Measurements from ENCODE around the gene GRID2.

- TF ChIP-seq CTCF (IDR thresholded peaks at IDR 0.05; ENCODE audit: low read length) (no peak), EZH2 (optimal IDR thresholded peaks at IDR 0.05; ENCODE audit: low read depth, low read length) (no peak)
Measured at GRCh38 chr4:93414041-93414550, 1110.3 kb downstream of the GRID2 start.

All from MM.1S (cell line).